A549 treated with Hydrocortisone at 1 μM for 4 hours (cell line): ENCODE results near the gene GOLGA2. TPM values are rescaled to one million over a fixed set of nuclear protein-coding genes. Genes with fewer than 3 reads are reported as not detected.

Experiments used
- total RNA-seq: library from RNA; stranded (reverse); fragments of 200-300 nt; extraction: Qiagen RNA extraction; gene quantifications from 5 replicates; pipeline ENCODE4 v1.2.3, GENCODE V29; 2022

GOLGA2 gene
- total RNA-seq, result 39.1 to 52.6 TPM (median 45.9 TPM) in 5 replicates

DNA sequence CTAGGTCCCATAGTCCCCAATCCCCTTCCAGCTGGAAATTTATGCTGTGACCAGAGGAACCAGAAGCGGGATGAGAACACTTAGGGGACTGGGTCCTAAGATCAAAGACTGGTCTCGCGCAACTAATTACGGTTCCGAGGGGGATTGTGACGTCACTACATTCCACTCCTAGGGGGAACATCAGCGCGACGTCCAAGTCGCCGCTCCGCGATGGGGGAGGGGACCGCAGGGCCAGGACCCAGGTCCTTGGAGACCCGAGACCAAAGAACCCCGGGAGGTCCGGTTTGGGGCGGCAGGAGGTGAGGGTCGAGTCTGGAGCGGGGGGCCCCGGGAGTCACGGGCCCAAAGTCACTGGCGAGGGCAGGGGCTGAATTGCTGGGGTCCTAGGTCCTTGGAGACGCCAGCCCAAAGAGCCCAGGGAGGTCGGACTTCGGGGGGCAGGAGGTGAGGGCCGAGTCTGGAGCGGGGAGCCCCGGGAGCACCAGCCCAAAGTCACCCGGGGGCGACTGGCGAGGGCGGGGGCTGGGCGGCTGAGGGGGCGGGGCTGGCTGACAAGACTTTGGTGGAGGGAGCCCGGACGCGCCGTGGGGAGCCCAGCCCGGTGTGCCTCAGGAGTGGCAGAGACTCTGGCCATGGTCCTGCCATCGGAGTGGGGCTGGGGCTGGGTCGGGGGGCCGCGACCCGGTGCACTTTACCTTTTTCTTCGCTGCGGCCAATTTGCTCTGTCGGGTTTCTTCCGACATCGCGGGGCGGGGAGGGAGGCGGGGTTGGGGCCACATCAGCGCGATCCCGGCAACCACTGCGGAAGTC is at the start of gene GOLGA2:
GOLGA2 (minus strand) TSS at position 810 of the 810 bp plus-strand sequence; CDS start at position 779, 31 bp downstream.

GRCh38 chr9:128322404-128323211 is 46.8 kb upstream of the GOLGA2 start, which contains the start of the genes COQ4 and TRUB2:
Gene COQ4 (plus strand): TSS chr9:128322839. CDS start chr9:128322859, 20 bp downstream.
Gene TRUB2 (minus strand): TSS chr9:128322447. CDS start chr9:128322408, 39 bp downstream.

DNA sequence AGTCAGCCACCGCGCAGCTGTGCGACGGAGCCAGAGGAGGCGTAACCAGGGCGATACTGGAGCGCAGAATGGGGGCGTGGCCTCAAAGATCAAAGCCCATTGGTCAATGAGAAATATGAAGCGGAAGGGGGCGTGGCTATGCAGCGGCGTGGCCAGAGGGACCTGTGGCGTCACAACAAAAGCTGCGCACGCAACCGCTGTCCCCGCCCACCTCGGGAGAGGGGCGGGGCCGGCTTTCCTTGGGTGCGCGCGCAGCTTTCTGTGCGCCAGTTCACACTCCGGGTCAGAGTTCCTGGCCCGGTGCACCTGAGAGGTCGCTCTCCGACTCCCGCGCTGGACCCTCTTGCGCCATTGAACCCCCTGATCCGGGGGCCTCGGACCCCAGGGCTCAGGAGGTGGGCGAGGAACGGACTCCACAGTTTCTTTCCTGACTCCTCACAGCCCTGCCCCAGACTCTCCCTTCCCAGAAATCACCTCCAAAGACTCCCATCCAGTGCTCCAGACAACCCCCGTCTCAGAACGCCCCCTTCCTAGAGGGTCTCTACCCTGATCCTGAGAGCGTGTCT is 284 bp upstream of the GOLGA2 start, which contains the start of gene SWI5:
SWI5 (plus strand) TSS at position 269 of the 566 bp plus-strand sequence.

Other genes starting within 250 kb of the GOLGA2 start
- 5.6 to 7.4 TPM (median 7.2 TPM) in 5 replicates for gene NAIF1, start 208.7 kb downstream of the GOLGA2 start, total RNA-seq
- gene SLC25A25, start 207.8 kb downstream of the GOLGA2 start, total RNA-seq, result 7.2 to 8.4 TPM (median 8.0 TPM) in 5 replicates
- gene PTGES2, start 148.3 kb downstream of the GOLGA2 start, total RNA-seq, result 70.5 to 93.8 TPM (median 86.8 TPM) in 5 replicates
- 2.8 to 5.4 TPM (median 3.3 TPM) in 5 replicates for gene LCN2, start 126.6 kb downstream of the GOLGA2 start, total RNA-seq
- 34.6 to 71.9 TPM (median 63.7 TPM) in 5 replicates for gene BBLN, start 115.7 kb downstream of the GOLGA2 start, total RNA-seq
- 78.3 to 92.7 TPM (median 80.6 TPM) in 5 replicates for gene CIZ1, start 84.4 kb downstream of the GOLGA2 start, total RNA-seq
- 79.3 to 92.9 TPM (median 87.9 TPM) in 5 replicates for gene DNM1, start 72.6 kb downstream of the GOLGA2 start, total RNA-seq
- gene SWI5, start 269 bp upstream of the GOLGA2 start, total RNA-seq, result 38.8 to 46.0 TPM (median 43.7 TPM) in 5 replicates
- 39.4 to 51.8 TPM (median 47.4 TPM) in 5 replicates for gene TRUB2, start 46.4 kb upstream of the GOLGA2 start, total RNA-seq
- gene COQ4, start 46.8 kb upstream of the GOLGA2 start, total RNA-seq, result 46.0 to 60.9 TPM (median 56.5 TPM) in 5 replicates
- gene SLC27A4, start 64.5 kb upstream of the GOLGA2 start, total RNA-seq, result 43.0 to 51.7 TPM (median 44.7 TPM) in 5 replicates
- 72.5 to 89.1 TPM (median 82.5 TPM) in 5 replicates for gene URM1, start 95.4 kb upstream of the GOLGA2 start, total RNA-seq
- gene CERCAM, start 144.8 kb upstream of the GOLGA2 start, total RNA-seq, result 32.2 to 40.3 TPM (median 37.9 TPM) in 5 replicates
- 23.7 to 29.1 TPM (median 25.2 TPM) in 5 replicates for gene ODF2, start 180.0 kb upstream of the GOLGA2 start, total RNA-seq
- 28.3 to 33.3 TPM (median 28.8 TPM) in 5 replicates for gene GLE1, start 228.7 kb upstream of the GOLGA2 start, total RNA-seq